Cardiac fibroblast (primary cell): ENCODE results near the gene TIMM29.

Source experiments
- DNase-seq, 2 donors: peaks; one replicate each; pipeline versions ENCODE4 v3.0.0 to v3.0.0-alpha.2; 2010; ENCODE audit warnings: low read depth in 2 of 2
- H3K4me3 ChIP-seq, 2 donors: replicated peaks in 1 of 2; 1 replicate in 1 of 2; 2 replicates in 1 of 2; pipeline ENCODE4 v1.5.1; 2011; ENCODE audit warnings: low read depth in 2 of 2, low read length in 2 of 2, mild to moderate bottlenecking in 2 of 2, moderate library complexity in 1 of 2
- CTCF ChIP-seq: IDR thresholded peaks from one replicate; pipeline ENCODE4 v1.5.1; 2011; ENCODE audit warnings: low read depth, mild to moderate bottlenecking, low read length, inconsistent platforms

Gene TIMM29

GRCh38 chr19:10928563-10929401 is at the start of gene TIMM29, which contains the start of gene YIPF2:
Gene TIMM29, plus strand, starts transcription at chr19:10928811. Its CDS starts 12 bp downstream, at chr19:10928823.
Gene YIPF2, minus strand, starts transcription at chr19:10928639. Its CDS starts 229 bp downstream, at chr19:10928410.
- peak within 1 kb of the TSS; percentile 90 to 91 for H3K4me3 ChIP-seq
- DNase-seq, result peak; percentile 99

GRCh38 chr19:10881403-10882107 is 47.1 kb upstream of the TIMM29 start:
- H3K4me3 ChIP-seq, result no peak overlapping the region
- DNase-seq, result no peak
- TF ChIP-seq CTCF, result no peak

More at GRCh38 chr19:10928563-10929401, at the start of gene TIMM29, which contains the start of gene YIPF2:
- no peak for TF ChIP-seq CTCF

GRCh38 chr19:10882108-10882457 is 46.5 kb upstream of the TIMM29 start:
- DNase-seq, result no peak
- TF ChIP-seq CTCF, result no peak
- H3K4me3 ChIP-seq, result no peak overlapping the region

GRCh38 chr19:10884274-10884673 is 44.3 kb upstream of the TIMM29 start:
- peak; percentile 67 to 68 for DNase-seq
- no peak overlapping the region for H3K4me3 ChIP-seq
- no peak for TF ChIP-seq CTCF

- no peak overlapping the region for H3K4me3 ChIP-seq
- no peak for TF ChIP-seq CTCF
- no peak for DNase-seq
Measured at GRCh38 chr19:10885201-10886169, 43.1 kb upstream of the TIMM29 start.

GRCh38 chr19:10887616-10888367 is 40.8 kb upstream of the TIMM29 start:
- TF ChIP-seq CTCF, result no peak
- DNase-seq, result no peak
- no peak overlapping the region for H3K4me3 ChIP-seq
